ENCODE data around the gene PRKCD.
"Not testable (repeated sequence)": the region's sequence is repeated elsewhere in the genome, so short reads cannot be mapped to it uniquely, and the experiment has no call there.

PRKCD gene

GRCh38 chr3:53140847-53141845, 19.9 kb upstream of the PRKCD start:
- DNase-seq, result no peak

DNA sequence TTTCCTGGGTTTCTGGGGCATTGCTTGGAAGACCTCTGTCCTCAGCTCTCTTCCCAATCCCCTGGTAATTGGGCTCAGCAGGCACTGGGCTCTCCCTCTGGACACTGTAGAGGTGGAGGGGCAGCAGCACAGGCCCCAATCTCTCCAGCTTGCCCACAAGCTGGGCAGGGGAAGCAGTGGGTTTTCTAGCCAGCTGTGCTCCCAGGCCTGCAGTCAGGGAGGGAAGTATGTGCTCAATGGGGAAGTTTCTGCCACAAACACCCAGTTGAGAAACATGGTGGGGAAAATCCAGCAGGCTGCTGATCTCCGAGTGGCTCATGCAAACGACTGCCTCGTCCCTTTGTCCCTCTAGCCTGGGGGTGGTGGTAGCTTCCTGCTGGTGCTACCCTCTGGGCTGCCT, 18.0 kb upstream of the PRKCD start:
- no peak for DNase-seq

DNA sequence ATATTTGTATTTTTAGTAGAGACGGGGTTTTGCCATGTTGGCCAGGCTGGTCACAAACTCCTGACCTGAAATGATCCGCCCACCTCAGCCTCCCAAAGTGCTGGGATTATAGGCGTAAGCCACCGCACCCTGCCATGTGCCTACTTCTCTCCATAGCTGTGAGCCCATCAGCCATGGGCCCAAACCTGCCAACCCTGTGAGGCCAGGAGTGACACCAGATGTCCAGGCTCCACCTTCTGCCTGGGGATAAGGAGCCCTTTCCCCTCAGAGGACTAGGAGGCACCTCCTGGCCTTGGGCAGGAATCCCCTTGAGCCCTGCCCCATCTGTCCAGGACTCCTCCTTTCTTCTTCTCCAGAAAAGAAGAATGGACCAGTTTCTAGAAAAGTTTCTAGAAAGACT, 16.6 kb upstream of the PRKCD start:
- no peak for DNase-seq

- no peak for DNase-seq
These were observed 15.9 kb upstream of the PRKCD start for GRCh38 chr3:53144862-53145712.

- DNase-seq, result no peak
These were observed 15.3 kb upstream of the PRKCD start for GRCh38 chr3:53145713-53146080.

- DNase-seq, result no peak
These were observed 14.6 kb upstream of the PRKCD start for GRCh38 chr3:53146319-53146891.

DNA sequence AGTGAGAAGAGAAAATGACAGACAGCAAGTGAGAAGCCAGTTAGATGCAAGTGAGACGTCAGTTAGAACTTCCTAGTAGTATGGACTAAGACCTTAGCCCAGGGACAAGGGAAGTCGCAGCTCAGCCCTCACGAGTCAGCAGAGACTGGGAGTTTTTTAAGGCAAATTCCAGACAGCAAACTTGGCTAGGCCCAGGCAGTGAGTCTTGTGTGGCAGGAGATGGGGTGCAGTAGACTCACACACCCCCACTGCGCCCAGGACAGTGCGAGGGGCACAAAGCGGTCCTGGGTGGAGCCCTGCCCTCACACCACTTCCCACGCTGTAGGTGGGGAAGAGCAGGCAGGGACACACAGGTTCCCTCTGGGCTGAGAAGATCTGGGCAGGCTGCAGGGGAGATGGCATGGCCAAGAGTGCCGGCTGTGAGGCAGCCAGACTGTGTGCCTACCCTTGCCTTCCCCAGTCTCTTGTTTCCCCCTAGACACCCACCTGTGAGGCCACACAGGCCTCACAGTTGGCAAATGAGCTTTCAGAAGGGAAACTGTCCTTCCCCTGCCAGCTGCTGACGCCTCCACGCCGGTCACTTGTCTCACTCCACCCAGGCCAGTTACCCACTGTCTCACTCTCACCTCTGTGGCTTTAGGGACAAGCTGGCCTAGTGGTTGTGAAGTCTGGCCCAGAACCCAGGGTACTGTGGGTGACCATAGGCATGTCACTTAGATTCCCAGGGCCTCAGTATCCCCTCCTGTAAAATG, 13.7 kb upstream of the PRKCD start:
- no peak for DNase-seq

- no peak for DNase-seq
These were observed 13.1 kb upstream of the PRKCD start for GRCh38 chr3:53147903-53148400.

- no peak for DNase-seq
These were observed 11.9 kb upstream of the PRKCD start for GRCh38 chr3:53149006-53149690.

GRCh38 chr3:53149699-53150098, 11.3 kb upstream of the PRKCD start:
- DNase-seq, result no peak

GRCh38 chr3:53150247-53151085, 10.5 kb upstream of the PRKCD start:
- no peak for DNase-seq

- not testable (repeated sequence) for DNase-seq
These were observed 9.9 kb upstream of the PRKCD start for GRCh38 chr3:53151086-53151438.

DNA sequence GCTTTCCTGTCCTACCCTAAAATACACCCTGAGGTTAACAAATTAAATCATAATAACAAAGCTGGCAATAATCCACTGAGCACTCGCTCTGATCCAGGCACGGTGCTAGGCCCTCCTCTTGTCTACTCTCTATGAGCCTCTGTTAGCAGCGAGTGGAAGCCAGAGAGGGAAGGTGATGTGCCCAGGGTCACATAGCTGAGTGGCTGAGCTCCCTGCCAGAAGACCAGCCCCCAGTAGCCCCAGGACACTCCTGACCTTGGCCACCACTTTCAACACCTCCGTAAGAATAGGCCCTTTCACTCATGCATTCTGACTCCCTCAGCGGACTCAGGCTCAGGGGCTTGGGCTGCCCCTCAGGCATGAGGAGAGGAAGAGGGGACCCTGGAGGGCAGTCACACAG, 9.5 kb upstream of the PRKCD start:
- no peak for DNase-seq

DNA sequence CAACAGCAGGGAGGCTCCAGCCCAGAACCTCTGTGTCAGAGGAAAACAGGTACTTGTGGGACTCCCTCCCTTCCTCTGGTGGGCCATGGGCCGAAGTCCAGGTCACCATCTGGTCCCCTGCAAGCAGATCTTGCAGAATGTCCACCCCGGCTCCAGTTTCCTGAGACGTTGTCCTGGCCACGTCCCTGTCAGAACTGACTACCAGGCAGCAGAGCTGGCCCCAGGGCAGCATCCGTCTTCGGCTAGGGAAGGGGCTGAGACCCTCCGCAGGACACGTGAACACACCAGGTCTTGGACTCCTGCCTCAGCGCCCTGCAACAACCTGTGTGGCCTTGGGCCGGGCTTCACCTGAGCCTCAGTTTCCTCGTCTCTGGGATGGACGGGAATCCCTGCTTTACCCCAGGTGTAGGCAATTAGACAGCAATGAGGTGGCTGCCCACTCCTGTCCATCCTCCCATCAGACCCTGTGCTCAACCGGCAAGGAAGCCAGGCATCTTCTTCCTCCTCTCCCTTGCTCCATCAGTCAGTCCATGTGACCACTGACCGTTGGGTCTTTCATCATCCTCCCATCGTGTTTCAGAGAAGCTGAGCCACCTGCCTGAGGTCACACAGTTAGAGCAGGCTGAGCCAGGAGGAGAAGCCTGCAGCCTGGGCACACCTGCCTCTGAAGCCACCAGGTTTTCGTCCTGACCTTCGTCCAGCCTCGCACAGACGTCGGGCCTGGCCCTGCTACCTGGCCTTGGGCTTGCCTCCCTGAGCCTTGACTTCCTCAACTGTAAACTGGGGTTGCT, 8.9 kb upstream of the PRKCD start:
- DNase-seq, result no peak

GRCh38 chr3:53153264-53153823, 7.7 kb upstream of the PRKCD start:
- DNase-seq, result no peak

DNA sequence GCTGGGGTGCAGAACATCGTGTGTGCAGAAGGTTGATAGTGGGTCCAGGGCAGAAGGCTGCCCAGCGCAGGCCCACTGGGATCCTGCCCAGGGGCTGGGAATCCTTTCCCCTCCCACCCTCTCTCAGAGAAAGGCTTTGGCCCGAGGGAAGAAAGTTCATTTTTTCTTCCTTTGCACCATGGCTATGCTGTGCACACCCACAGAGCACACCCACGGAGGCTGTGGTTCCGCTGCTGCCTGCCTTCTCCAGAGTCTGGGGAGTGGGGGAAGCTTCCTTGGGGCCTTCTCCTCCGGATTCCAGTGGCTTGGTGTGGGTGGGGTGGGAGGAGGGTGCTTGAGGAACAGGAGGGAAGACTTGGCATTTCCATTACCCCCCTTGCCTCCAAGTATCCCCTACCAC, 7.0 kb upstream of the PRKCD start:
- DNase-seq, result no peak

DNA sequence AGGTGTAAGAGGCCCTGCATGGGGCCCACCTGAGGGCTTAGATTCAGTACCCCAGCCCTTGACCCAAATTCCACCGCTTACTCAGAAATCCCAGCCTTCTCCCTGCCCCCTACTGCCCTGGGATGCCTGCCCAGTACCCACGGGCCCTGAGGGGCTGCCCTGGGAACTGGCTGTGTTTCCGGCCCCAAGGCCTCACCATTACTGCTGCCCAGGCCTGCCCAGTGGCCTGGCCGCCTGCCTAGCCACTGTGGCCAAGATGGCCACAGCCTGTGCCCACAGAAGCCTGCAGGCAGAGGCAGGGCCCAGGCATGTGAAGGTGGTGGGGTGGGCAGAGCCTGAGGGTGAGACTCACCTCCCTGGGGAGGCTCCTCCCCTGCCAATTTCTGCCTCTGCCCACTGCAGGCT, 6.1 kb upstream of the PRKCD start:
- no peak for DNase-seq

GRCh38 chr3:53155760-53156159, 5.2 kb upstream of the PRKCD start:
- no peak for DNase-seq

DNA sequence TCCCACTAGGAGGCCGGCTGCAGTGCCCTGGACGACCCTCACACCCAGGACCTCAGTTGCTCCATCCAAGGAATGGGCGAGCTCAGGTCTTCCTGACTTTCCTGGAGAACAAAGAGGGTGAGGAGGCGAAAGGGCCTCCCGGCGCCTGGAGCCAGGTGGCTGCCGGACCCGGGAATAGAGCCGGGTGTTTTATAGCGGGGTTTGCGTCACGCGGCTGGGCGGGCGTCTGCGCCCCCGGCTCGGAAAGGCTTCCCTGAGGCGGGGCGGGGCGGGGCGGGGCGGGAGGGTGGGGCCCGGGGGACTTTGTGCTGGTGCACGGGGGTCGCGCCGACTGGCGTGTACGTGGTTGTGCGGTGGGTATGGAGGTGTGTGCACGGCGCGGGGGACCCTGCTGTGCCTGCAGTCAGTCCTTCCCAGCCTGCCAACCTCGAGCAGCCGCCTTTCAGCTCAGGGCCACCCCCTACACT, 4.6 kb upstream of the PRKCD start:
- no peak for DNase-seq

Measured in activated naive CD4-positive, alpha-beta T cell treated with Interleukin-2 at 50 U/mL for 16 hours (primary cell).